ENCODE measurements around the gene HS3ST3A1. TPM values are rescaled to one million over a fixed set of nuclear protein-coding genes. Genes with fewer than 3 reads are reported as not detected.

Gene HS3ST3A1
- total RNA-seq, 1 experiment from 2014 or later, result 10.4 TPM

- H3K27ac Mint-ChIP-seq (ENCODE audit: low read depth, unreplicated experiment), result peak overlapping the region; percentile 79
- no TSS peak for BruUV-seq (replicated peaks)
- TF ChIP-seq, protein P1, sequence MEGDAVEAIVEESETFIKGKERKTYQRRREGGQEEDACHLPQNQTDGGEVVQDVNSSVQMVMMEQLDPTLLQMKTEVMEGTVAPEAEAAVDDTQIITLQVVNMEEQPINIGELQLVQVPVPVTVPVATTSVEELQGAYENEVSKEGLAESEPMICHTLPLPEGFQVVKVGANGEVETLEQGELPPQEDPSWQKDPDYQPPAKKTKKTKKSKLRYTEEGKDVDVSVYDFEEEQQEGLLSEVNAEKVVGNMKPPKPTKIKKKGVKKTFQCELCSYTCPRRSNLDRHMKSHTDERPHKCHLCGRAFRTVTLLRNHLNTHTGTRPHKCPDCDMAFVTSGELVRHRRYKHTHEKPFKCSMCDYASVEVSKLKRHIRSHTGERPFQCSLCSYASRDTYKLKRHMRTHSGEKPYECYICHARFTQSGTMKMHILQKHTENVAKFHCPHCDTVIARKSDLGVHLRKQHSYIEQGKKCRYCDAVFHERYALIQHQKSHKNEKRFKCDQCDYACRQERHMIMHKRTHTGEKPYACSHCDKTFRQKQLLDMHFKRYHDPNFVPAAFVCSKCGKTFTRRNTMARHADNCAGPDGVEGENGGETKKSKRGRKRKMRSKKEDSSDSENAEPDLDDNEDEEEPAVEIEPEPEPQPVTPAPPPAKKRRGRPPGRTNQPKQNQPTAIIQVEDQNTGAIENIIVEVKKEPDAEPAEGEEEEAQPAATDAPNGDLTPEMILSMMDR (IDR thresholded peaks at IDR 0.05; ENCODE audit: unreplicated experiment), result no peak
- H3K27me3 Mint-ChIP-seq (ENCODE audit: insufficient read depth, unreplicated experiment), result no peaks in the 10 kb centered on the region
- no peaks in the 10 kb centered on the region for H3K9me3 Mint-ChIP-seq (ENCODE audit: unreplicated experiment)
- peak overlapping the region; percentile 88 for H3K4me3 Mint-ChIP-seq (ENCODE audit: unreplicated experiment)
- H3K36me3 Mint-ChIP-seq (ENCODE audit: insufficient read depth, unreplicated experiment), result no peaks in the 10 kb centered on the region
- ChIA-PET CTCF (interaction anchor here (0.5 to 3.6 kb wide), 3 partner anchors 254 to 702 kb away, joined by 4 to 50 read pairs (median 8); partner anchors contain the start of gene HS3ST3B1), POLR2A (interaction anchor here (0.8 to 3.3 kb wide), 3 partner anchors 341 to 702 kb away, joined by 3 to 57 read pairs (median 13); partner anchors contain the start of gene HS3ST3B1)
- intact Hi-C loops (cut with micrococcal nuclease), result loop anchor here (1.0 to 10.0 kb wide), 9 partner anchors 127 to 1557 kb away; partner anchors contain the start of gene COX10
- DNase-seq (ENCODE audit: unreplicated experiment), result no peak
- peaks cover 42% of the 10 kb centered on the region for H3K4me1 Mint-ChIP-seq (ENCODE audit: insufficient read depth, unreplicated experiment)
Measured at GRCh38 chr17:13599864-13600263, 1.9 kb downstream of the HS3ST3A1 start.

- no peak for DNase-seq (ENCODE audit: unreplicated experiment)
- no peaks in the 10 kb centered on the region for H3K27me3 Mint-ChIP-seq (ENCODE audit: insufficient read depth, unreplicated experiment)
- ChIA-PET POLR2A (interaction anchor here (0.9 to 3.3 kb wide), 9 partner anchors 129 to 1138 kb away, joined by 3 to 57 read pairs (median 4); partner anchors contain the start of gene HS3ST3B1), CTCF (interaction anchor here (0.6 to 3.6 kb wide), 19 partner anchors 9 to 1557 kb away, joined by 3 to 50 read pairs (median 3); partner anchors contain the start of gene HS3ST3B1)
- no peaks in the 10 kb centered on the region for H3K36me3 Mint-ChIP-seq (ENCODE audit: insufficient read depth, unreplicated experiment)
- no TSS peak for BruUV-seq (replicated peaks)
- peak overlapping the region; percentile 88 for H3K4me3 Mint-ChIP-seq (ENCODE audit: unreplicated experiment)
- H3K27ac Mint-ChIP-seq (ENCODE audit: low read depth, unreplicated experiment), result peak overlapping the region; percentile 79
- H3K9me3 Mint-ChIP-seq (ENCODE audit: unreplicated experiment), result no peaks in the 10 kb centered on the region
- peaks cover 45% of the 10 kb centered on the region for H3K4me1 Mint-ChIP-seq (ENCODE audit: insufficient read depth, unreplicated experiment)
- TF ChIP-seq, protein P1 (IDR thresholded peaks at IDR 0.05; ENCODE audit: unreplicated experiment), result no peak
- intact Hi-C loops (cut with micrococcal nuclease), result loop anchor here (2.0 to 10.0 kb wide), 8 partner anchors 128 to 1558 kb away; no protein-coding TSS in a partner anchor
Measured at GRCh38 chr17:13599168-13599577, 2.6 kb downstream of the HS3ST3A1 start.

DNA sequence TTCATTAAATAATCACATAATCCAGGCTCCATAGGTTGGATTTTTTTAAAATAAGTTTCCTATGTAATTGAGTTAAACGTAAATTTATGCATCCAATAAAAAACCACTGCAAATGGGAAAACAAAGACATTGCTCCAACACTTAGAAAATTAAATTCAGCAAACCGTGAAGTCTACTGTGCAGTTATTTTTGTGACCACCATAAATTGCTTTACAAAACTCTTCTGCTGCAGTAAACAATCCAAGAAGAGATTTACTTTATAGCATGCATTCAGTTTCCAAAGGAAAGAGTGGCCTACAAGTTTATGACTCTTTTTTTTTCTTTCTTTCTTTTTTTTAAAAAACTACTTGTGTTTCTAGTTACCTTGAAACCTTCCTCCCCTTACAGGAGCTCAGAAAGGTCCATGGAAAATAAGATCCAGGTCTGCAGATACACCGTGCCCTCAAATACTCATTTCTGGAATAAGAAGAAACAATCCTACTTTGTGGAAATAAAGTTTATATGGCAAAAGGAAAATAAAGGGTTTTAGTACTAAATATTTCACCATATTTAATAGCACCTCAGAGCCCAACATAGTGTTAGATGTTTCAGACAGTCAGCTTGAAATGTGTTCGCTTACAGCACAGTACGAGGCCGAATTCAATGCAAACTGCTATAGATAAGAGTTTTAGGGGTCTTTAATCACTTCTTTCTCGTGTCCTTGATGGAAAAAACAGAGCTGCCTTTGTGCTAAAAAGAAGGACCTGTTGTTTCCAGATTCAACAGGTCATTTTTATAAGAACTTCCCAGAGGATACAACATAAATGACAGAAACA, 3.2 kb downstream of the HS3ST3A1 start:
- ChIA-PET CTCF (interaction anchor here (0.6 to 3.6 kb wide), 31 partner anchors 8 to 1558 kb away, joined by 3 to 50 read pairs (median 3); partner anchors contain the start of genes COX10 and HS3ST3B1), POLR2A (interaction anchor here (0.7 to 3.3 kb wide), 14 partner anchors 129 to 1328 kb away, joined by 3 to 57 read pairs (median 4); partner anchors contain the start of gene HS3ST3B1)
- Mint-ChIP-seq H3K9me3 (ENCODE audit: unreplicated experiment) (no peaks in the 10 kb centered on the region), H3K36me3 (ENCODE audit: insufficient read depth, unreplicated experiment) (no peaks in the 10 kb centered on the region), H3K27ac (ENCODE audit: low read depth, unreplicated experiment) (peak overlapping the region; percentile 79), H3K4me1 (ENCODE audit: insufficient read depth, unreplicated experiment) (peaks cover 45% of the 10 kb centered on the region), H3K4me3 (ENCODE audit: unreplicated experiment) (peak overlapping the region; percentile 88), H3K27me3 (ENCODE audit: insufficient read depth, unreplicated experiment) (no peaks in the 10 kb centered on the region)
- TF ChIP-seq, protein P1 (IDR thresholded peaks at IDR 0.05; ENCODE audit: unreplicated experiment), result no peak
- intact Hi-C loops (cut with micrococcal nuclease), result loop anchor here (1.0 to 10.0 kb wide), 9 partner anchors 128 to 1559 kb away; no protein-coding TSS in a partner anchor
- no peak for DNase-seq (ENCODE audit: unreplicated experiment)
- BruUV-seq (replicated peaks), result no TSS peak

Measured in MCF 10A (cell line).